Measurements from ENCODE around the gene ZNF48. TPM values are rescaled to one million over a fixed set of nuclear protein-coding genes. Genes with fewer than 3 reads are reported as not detected.

Gene ZNF48
- total RNA-seq, 1 experiment from 2014 or later = 20.5 TPM

- Histone ChIP-seq H3K9ac (ENCODE audit: low read length) (peak overlapping the region; percentile 65), H3K27ac (ENCODE audit: low read length) (peak overlapping the region; percentile 95), H3K4me1 (ENCODE audit: low read length) (peaks cover 75% of the 10 kb centered on the region)
These were observed 43.4 kb upstream of the ZNF48 start for GRCh38 chr16:30351586-30352419.

GRCh38 chr16:30352488-30353401 lies 42.5 kb upstream of the ZNF48 start:
- no peak for DNase-seq
- no peak overlapping the region for H3K4me3 ChIP-seq (ENCODE audit: low read length)
- H3K4me1 ChIP-seq (ENCODE audit: low read length) = peaks cover 84% of the 10 kb centered on the region
- H3K9me3 ChIP-seq (ENCODE audit: low read length) = no peaks in the 10 kb centered on the region
- peaks cover 5% of the 10 kb centered on the region; the same call in 1 of the 2 replicates for H3K36me3 ChIP-seq (ENCODE audit: insufficient read depth, low read length)
- peak overlapping the region; percentile 95 for H3K27ac ChIP-seq (ENCODE audit: low read length)
- H2AFZ ChIP-seq (ENCODE audit: low read length) = no peak overlapping the region
- H3K9ac ChIP-seq (ENCODE audit: low read length) = peak overlapping the region; percentile 65
- no peaks in the 10 kb centered on the region for H3K9me2 ChIP-seq (replicated peaks; ENCODE audit: insufficient read depth, low read length)
- H3K4me2 ChIP-seq (ENCODE audit: low read depth, low read length, poor library complexity, severe bottlenecking) = peak overlapping the region; percentile 73
- H4K20me1 ChIP-seq (ENCODE audit: insufficient read depth, low read depth, low read length) = no peaks in the 10 kb centered on the region
- no peaks in the 10 kb centered on the region for H3K27me3 ChIP-seq (ENCODE audit: low read length)
- H3K79me2 ChIP-seq (ENCODE audit: low read length) = peaks cover 34% of the 10 kb centered on the region

More at GRCh38 chr16:30351586-30352419, 43.4 kb upstream of the ZNF48 start:
- Histone ChIP-seq H3K9me2 (replicated peaks; ENCODE audit: insufficient read depth, low read length) (no peaks in the 10 kb centered on the region), H3K9me3 (ENCODE audit: low read length) (no peaks in the 10 kb centered on the region), H3K4me2 (ENCODE audit: low read depth, low read length, poor library complexity, severe bottlenecking) (peak overlapping the region; percentile 73), H3K36me3 (ENCODE audit: insufficient read depth, low read length) (peaks cover 5% of the 10 kb centered on the region; the same call in 1 of the 2 replicates), H2AFZ (ENCODE audit: low read length) (no peak overlapping the region), H3K4me3 (ENCODE audit: low read length) (peak overlapping the region; percentile 33), H3K79me2 (ENCODE audit: low read length) (peaks cover 34% of the 10 kb centered on the region), H3K27me3 (ENCODE audit: low read length) (no peaks in the 10 kb centered on the region), H4K20me1 (ENCODE audit: insufficient read depth, low read depth, low read length) (no peaks in the 10 kb centered on the region)
- peak; percentile 65 for DNase-seq

- H3K4me3 ChIP-seq (ENCODE audit: low read length) = peak overlapping the region; percentile 98
- H3K36me3 ChIP-seq (ENCODE audit: insufficient read depth, low read length) = peaks cover 5% of the 10 kb centered on the region; the same call in 1 of the 2 replicates
- H3K9ac ChIP-seq (ENCODE audit: low read length) = peak overlapping the region; percentile 96
- peak; percentile 33 for DNase-seq
- H2AFZ ChIP-seq (ENCODE audit: low read length) = no peak overlapping the region
- H4K20me1 ChIP-seq (ENCODE audit: insufficient read depth, low read depth, low read length) = no peaks in the 10 kb centered on the region
- no peaks in the 10 kb centered on the region for H3K27me3 ChIP-seq (ENCODE audit: low read length)
- H3K4me1 ChIP-seq (ENCODE audit: low read length) = peaks cover 83% of the 10 kb centered on the region
- H3K27ac ChIP-seq (ENCODE audit: low read length) = peak overlapping the region; percentile 83
- H3K79me2 ChIP-seq (ENCODE audit: low read length) = peaks cover 34% of the 10 kb centered on the region
- no peaks in the 10 kb centered on the region for H3K9me2 ChIP-seq (replicated peaks; ENCODE audit: insufficient read depth, low read length)
- no peaks in the 10 kb centered on the region for H3K9me3 ChIP-seq (ENCODE audit: low read length)
- H3K4me2 ChIP-seq (ENCODE audit: low read depth, low read length, poor library complexity, severe bottlenecking) = peak overlapping the region; percentile 93
These were observed 41.6 kb upstream of the ZNF48 start for GRCh38 chr16:30353438-30354129.

GRCh38 chr16:30354423-30355143 lies 40.6 kb upstream of the ZNF48 start:
- Histone ChIP-seq H3K79me2 (ENCODE audit: low read length) (peaks cover 31% of the 10 kb centered on the region), H3K9me3 (ENCODE audit: low read length) (no peaks in the 10 kb centered on the region), H3K4me3 (ENCODE audit: low read length) (peak overlapping the region; percentile 98), H3K27ac (ENCODE audit: low read length) (peak overlapping the region; percentile 83), H4K20me1 (ENCODE audit: insufficient read depth, low read depth, low read length) (no peaks in the 10 kb centered on the region), H3K27me3 (ENCODE audit: low read length) (no peaks in the 10 kb centered on the region), H2AFZ (ENCODE audit: low read length) (no peak overlapping the region; the same call in 1 of the 2 replicates), H3K9me2 (replicated peaks; ENCODE audit: insufficient read depth, low read length) (no peaks in the 10 kb centered on the region), H3K4me2 (ENCODE audit: low read depth, low read length, poor library complexity, severe bottlenecking) (peak overlapping the region; percentile 93), H3K4me1 (ENCODE audit: low read length) (peaks cover 73% of the 10 kb centered on the region), H3K9ac (ENCODE audit: low read length) (peak overlapping the region; percentile 96), H3K36me3 (ENCODE audit: insufficient read depth, low read length) (peaks cover 5% of the 10 kb centered on the region; the same call in 1 of the 2 replicates)
- peak; percentile 58 for DNase-seq

- Histone ChIP-seq H3K9me2 (replicated peaks; ENCODE audit: insufficient read depth, low read length) (no peaks in the 10 kb centered on the region), H3K4me1 (ENCODE audit: low read length) (peaks cover 65% of the 10 kb centered on the region), H3K36me3 (ENCODE audit: insufficient read depth, low read length) (peaks cover 5% of the 10 kb centered on the region; the same call in 1 of the 2 replicates), H2AFZ (ENCODE audit: low read length) (peak within 1 kb of the TSS; percentile 41; the same call in 1 of the 2 replicates), H3K9me3 (ENCODE audit: low read length) (no peaks in the 10 kb centered on the region), H3K79me2 (ENCODE audit: low read length) (peaks cover 35% of the 10 kb centered on the region), H3K27me3 (ENCODE audit: low read length) (no peaks in the 10 kb centered on the region), H4K20me1 (ENCODE audit: insufficient read depth, low read depth, low read length) (no peaks in the 10 kb centered on the region), H3K27ac (ENCODE audit: low read length) (peak within 1 kb of the TSS; percentile 83), H3K9ac (ENCODE audit: low read length) (peak within 1 kb of the TSS; percentile 96), H3K4me2 (ENCODE audit: low read depth, low read length, poor library complexity, severe bottlenecking) (peak within 1 kb of the TSS; percentile 93), H3K4me3 (ENCODE audit: low read length) (peak within 1 kb of the TSS; percentile 98)
- DNase-seq = peak; percentile 98
These were observed 39.9 kb upstream of the ZNF48 start, which contains the start of gene CD2BP2 for GRCh38 chr16:30355144-30355953. CD2BP2 (minus strand) TSS chr16:30355308; CDS start chr16:30354681, 627 bp downstream.

GRCh38 chr16:30355954-30356308 lies 39.3 kb upstream of the ZNF48 start:
- DNase-seq = no peak
- no peaks in the 10 kb centered on the region for H3K9me3 ChIP-seq (ENCODE audit: low read length)
- H2AFZ ChIP-seq (ENCODE audit: low read length) = no peak overlapping the region
- no peaks in the 10 kb centered on the region for H3K9me2 ChIP-seq (replicated peaks; ENCODE audit: insufficient read depth, low read length)
- H3K4me1 ChIP-seq (ENCODE audit: low read length) = peaks cover 60% of the 10 kb centered on the region
- peak overlapping the region; percentile 59 for H3K27ac ChIP-seq (ENCODE audit: low read length)
- H3K27me3 ChIP-seq (ENCODE audit: low read length) = no peaks in the 10 kb centered on the region
- peak overlapping the region; percentile 93 for H3K4me2 ChIP-seq (ENCODE audit: low read depth, low read length, poor library complexity, severe bottlenecking)
- H3K4me3 ChIP-seq (ENCODE audit: low read length) = peak overlapping the region; percentile 98
- H3K79me2 ChIP-seq (ENCODE audit: low read length) = peaks cover 39% of the 10 kb centered on the region
- H3K36me3 ChIP-seq (ENCODE audit: insufficient read depth, low read length) = peaks cover 5% of the 10 kb centered on the region; the same call in 1 of the 2 replicates
- peak overlapping the region; percentile 77 for H3K9ac ChIP-seq (ENCODE audit: low read length)
- no peaks in the 10 kb centered on the region for H4K20me1 ChIP-seq (ENCODE audit: insufficient read depth, low read depth, low read length)
